Kidney (tissue), 14 donors: ENCODE data around the gene STK38. TPM values are rescaled to one million over a fixed set of nuclear protein-coding genes. Genes with fewer than 3 reads are reported as not detected.

Experiments used
- DNase-seq, 5 donors: peaks; one replicate each; pipeline ENCODE4 v3.0.0-alpha.2; 2013 to 2020
- FAIRE-seq: peaks from 2 replicates; lab custom pipeline; 2012; peaks lifted over from hg19 to GRCh38; lab: Jason Lieb, UNC
- H3K27ac ChIP-seq, 2 donors: one replicate each; pipeline ENCODE4 v1.7.0; 2013; ENCODE audit warnings: low read depth in 2 of 2, low read length in 2 of 2, inconsistent platforms in 1 of 2
- H3K27me3 ChIP-seq: one replicate; pipeline ENCODE4 v1.7.1; 2013; ENCODE audit warnings: low read length, inconsistent platforms; ENCODE audit not compliant: control insufficient read depth, insufficient read depth
- H3K36me3 ChIP-seq, 3 donors: one replicate each; pipeline versions ENCODE4 v1.7.0 to v1.7.1; 2013; ENCODE audit warnings: low read length in 3 of 3, control low read depth in 1 of 3, inconsistent platforms in 1 of 3; ENCODE audit not compliant: insufficient read depth in 3 of 3, control insufficient read depth in 2 of 3
- H3K4me1 ChIP-seq, 3 donors: one replicate each; pipeline versions ENCODE4 v1.7.0 to v1.7.1; 2013; ENCODE audit warnings: low read length in 3 of 3, inconsistent platforms in 1 of 3, low read depth in 1 of 3; ENCODE audit not compliant: control insufficient read depth in 2 of 3, insufficient read depth in 2 of 3
- H3K4me3 ChIP-seq, 3 donors: one replicate each; pipeline versions ENCODE4 v1.7.0 to v1.8.1; 2013; ENCODE audit warnings: low read length in 3 of 3, control low read depth in 1 of 3, inconsistent platforms in 1 of 3
- H3K9ac ChIP-seq, 3 donors: one replicate each; pipeline versions ENCODE4 v1.7.0 to v1.7.1; 2013; ENCODE audit warnings: low read length in 3 of 3, control low read depth in 1 of 3, inconsistent platforms in 1 of 3
- H3K9me3 ChIP-seq, 3 donors: one replicate each; pipeline versions ENCODE4 v1.7.0 to v1.7.1; 2013; ENCODE audit warnings: low read length in 3 of 3, control low read depth in 1 of 3, inconsistent platforms in 1 of 3; ENCODE audit not compliant: control insufficient read depth in 2 of 3, insufficient read depth in 1 of 3
- intact Hi-C: fragments of 100-400 bp; cut with DNase I; formaldehyde crosslinking; loops from one replicate; pipeline ENCODE4 v1.11.1; 2022
- polyA plus RNA-seq: library from polyadenylated mRNA; stranded (reverse); fragments of 350-450 nt; fragmentation: Illumina TruSeq; extraction: RNeasy Lipid Tissue Mini Kit (QIAGEN cat#74804); gene quantifications from one replicate; pipeline ENCODE4 v1.2.3, GENCODE V29; 2014; ENCODE audit warnings: low read depth, low replicate concordance; ENCODE audit not compliant: insufficient read depth
- total RNA-seq: library from RNA; stranded (reverse); fragmentation: NEBNext Ultra II Directional; extraction: Animal tissue kit (Norgen Biotek cat#: 25700); gene quantifications from one replicate; pipeline ENCODE4 v1.2.1, GENCODE V29; 2021
- TF ChIP-seq, protein P1 (sequence below): IDR thresholded peaks from 3 replicates; pipeline ENCODE4 v1.5.1; 2012; ENCODE audit warnings: mild to moderate bottlenecking, moderate library complexity, borderline replicate concordance; ENCODE audit not compliant: insufficient read depth; ENCODE audit errors: extremely low read depth
- donor health status: control.
- donor health status: control.
- donor health status: control.
- donor health status: control.
- donor health status: control.
- donor health status: DM: yes; HTN: yes; CAD: no.
- donor health status: Normal renal cell carcinoma (clear cell type).

Gene STK38
- total and polyA plus RNA-seq, 2 donors from 2014 or later: 21.3 to 30.4 TPM

DNA sequence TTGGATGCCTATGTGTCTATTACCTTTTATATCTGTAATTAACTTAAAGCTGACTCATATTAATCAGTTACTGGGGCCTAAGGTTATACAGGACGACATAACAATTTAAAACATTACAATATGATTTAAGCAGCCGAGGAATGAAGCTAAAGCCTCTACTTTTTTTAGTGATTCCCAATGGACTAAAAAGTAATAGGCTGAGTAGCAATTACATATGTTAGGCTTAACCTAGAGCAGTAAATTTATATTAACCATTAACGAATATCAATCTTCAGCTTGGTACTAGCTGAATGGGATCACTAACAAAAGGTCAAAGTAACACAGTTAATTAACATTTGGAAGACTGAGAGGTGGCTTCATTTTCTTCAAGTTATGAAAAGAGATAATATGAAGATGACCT, 43.1 kb downstream of the STK38 start:
- intact Hi-C loops: no loop called here
- TF ChIP-seq, protein P1, sequence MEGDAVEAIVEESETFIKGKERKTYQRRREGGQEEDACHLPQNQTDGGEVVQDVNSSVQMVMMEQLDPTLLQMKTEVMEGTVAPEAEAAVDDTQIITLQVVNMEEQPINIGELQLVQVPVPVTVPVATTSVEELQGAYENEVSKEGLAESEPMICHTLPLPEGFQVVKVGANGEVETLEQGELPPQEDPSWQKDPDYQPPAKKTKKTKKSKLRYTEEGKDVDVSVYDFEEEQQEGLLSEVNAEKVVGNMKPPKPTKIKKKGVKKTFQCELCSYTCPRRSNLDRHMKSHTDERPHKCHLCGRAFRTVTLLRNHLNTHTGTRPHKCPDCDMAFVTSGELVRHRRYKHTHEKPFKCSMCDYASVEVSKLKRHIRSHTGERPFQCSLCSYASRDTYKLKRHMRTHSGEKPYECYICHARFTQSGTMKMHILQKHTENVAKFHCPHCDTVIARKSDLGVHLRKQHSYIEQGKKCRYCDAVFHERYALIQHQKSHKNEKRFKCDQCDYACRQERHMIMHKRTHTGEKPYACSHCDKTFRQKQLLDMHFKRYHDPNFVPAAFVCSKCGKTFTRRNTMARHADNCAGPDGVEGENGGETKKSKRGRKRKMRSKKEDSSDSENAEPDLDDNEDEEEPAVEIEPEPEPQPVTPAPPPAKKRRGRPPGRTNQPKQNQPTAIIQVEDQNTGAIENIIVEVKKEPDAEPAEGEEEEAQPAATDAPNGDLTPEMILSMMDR: no peak
- no peak overlapping the region for H3K9ac ChIP-seq
- DNase-seq (no peak), FAIRE-seq (no peak)
- peaks cover 3 to 10% (median 6%) of the 10 kb centered on the region in 3 donors for H3K4me1 ChIP-seq
- no peaks in the 10 kb centered on the region for H3K9me3 ChIP-seq
- no peak overlapping the region for H3K4me3 ChIP-seq
- H3K27me3 ChIP-seq: no peaks in the 10 kb centered on the region
- H3K36me3 ChIP-seq: peaks cover 2 to 7% (median 4%) of the 10 kb centered on the region in 3 donors
- no peak overlapping the region for H3K27ac ChIP-seq

DNA sequence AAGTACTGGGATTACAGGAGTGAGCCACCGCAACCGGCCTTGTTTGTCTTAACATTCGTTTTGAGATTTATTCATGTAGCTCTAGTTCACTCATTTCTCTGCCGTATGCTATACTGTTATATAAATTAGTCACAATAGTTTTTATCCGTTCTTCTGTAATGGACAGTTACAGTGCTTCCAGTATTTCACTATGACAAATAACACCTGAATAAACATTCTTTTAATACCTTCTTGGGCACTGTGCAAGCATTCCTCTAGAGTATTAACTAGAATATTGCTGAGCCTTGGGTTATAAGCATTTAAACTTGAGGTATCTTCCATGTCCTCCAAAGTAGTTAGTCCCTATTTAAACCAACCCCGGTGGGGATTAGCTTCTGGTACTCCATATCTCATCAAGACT, 45.6 kb downstream of the STK38 start:
- H3K36me3 ChIP-seq: peaks cover 2 to 15% (median 8%) of the 10 kb centered on the region in 3 donors
- no peaks in the 10 kb centered on the region for H3K27me3 ChIP-seq
- FAIRE-seq: no peak
- peaks cover 0 to 7% (median 3%) of the 10 kb centered on the region in 3 donors for H3K4me1 ChIP-seq
- peak in 1 of 5 donors; percentile 16 for DNase-seq
- no peaks in the 10 kb centered on the region for H3K9me3 ChIP-seq
- no peak overlapping the region for H3K4me3 ChIP-seq
- TF ChIP-seq, protein P1: no peak
- intact Hi-C loops: no loop called here
- H3K9ac ChIP-seq: no peak overlapping the region
- no peak overlapping the region for H3K27ac ChIP-seq

DNA sequence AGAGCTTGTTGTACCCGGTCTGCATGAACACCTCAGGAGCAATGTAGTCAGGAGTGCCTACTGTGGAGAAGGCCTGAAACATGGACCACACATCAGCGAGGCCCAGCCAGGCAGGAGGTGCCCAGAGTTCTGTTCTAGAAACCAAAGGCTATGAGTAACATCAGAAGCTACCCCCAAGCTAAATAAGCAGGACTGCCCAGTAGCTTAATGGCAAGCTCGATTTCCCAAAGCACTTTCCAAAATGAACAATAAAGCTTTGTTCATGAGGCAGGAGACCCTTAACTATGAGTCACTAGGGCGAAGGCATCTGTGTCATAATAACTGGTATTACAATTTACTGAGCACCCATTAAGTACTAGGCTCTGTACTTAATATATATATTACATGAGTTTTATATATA, 47.4 kb downstream of the STK38 start:
- no peaks in the 10 kb centered on the region for H3K4me1 ChIP-seq
- H3K9me3 ChIP-seq: no peaks in the 10 kb centered on the region
- no peak overlapping the region for H3K4me3 ChIP-seq
- H3K9ac ChIP-seq: no peak overlapping the region
- DNase-seq: no peak
- TF ChIP-seq, protein P1: no peak
- H3K36me3 ChIP-seq: peaks cover 5 to 19% (median 12%) of the 10 kb centered on the region in 3 donors
- FAIRE-seq: no peak
- H3K27me3 ChIP-seq: no peaks in the 10 kb centered on the region
- H3K27ac ChIP-seq: no peak overlapping the region
- intact Hi-C loops: no loop called here

DNA sequence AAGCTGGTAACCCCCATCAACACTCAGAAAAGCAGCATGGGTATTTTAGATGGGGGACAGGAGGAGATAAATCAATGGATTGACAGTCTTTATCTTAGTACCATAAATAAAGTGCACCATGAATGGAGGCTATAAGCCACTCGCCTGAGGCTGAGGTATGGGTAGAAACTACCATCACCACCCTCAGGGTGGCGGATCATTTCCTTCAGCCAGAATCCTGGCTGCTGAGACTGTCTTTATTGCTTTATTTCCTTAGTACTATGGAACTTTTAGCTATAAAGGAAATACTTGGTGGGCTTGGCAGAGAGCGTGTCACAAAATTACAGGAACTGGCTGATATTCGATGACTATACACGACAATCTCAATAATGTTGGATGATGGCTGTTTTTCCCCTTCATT, 52.2 kb downstream of the STK38 start:
- intact Hi-C loops: no loop called here
- H3K4me3 ChIP-seq: no peak overlapping the region
- peaks cover 5 to 26% (median 12%) of the 10 kb centered on the region in 3 donors for H3K36me3 ChIP-seq
- TF ChIP-seq, protein P1: no peak
- H3K9ac ChIP-seq: no peak overlapping the region
- no peaks in the 10 kb centered on the region for H3K27me3 ChIP-seq
- no peak overlapping the region for H3K27ac ChIP-seq
- no peaks in the 10 kb centered on the region for H3K4me1 ChIP-seq
- DNase-seq (no peak), FAIRE-seq (no peak)
- no peaks in the 10 kb centered on the region for H3K9me3 ChIP-seq
